Glomerular visceral epithelial cell (primary cell): ENCODE data around the gene SPOUT1.

ENCODE experiments used
- DNase-seq: peaks from one replicate; pipeline ENCODE4 v3.0.0-alpha.2; 2016; ENCODE audit errors: extremely low spot score

SPOUT1 gene

DNA sequence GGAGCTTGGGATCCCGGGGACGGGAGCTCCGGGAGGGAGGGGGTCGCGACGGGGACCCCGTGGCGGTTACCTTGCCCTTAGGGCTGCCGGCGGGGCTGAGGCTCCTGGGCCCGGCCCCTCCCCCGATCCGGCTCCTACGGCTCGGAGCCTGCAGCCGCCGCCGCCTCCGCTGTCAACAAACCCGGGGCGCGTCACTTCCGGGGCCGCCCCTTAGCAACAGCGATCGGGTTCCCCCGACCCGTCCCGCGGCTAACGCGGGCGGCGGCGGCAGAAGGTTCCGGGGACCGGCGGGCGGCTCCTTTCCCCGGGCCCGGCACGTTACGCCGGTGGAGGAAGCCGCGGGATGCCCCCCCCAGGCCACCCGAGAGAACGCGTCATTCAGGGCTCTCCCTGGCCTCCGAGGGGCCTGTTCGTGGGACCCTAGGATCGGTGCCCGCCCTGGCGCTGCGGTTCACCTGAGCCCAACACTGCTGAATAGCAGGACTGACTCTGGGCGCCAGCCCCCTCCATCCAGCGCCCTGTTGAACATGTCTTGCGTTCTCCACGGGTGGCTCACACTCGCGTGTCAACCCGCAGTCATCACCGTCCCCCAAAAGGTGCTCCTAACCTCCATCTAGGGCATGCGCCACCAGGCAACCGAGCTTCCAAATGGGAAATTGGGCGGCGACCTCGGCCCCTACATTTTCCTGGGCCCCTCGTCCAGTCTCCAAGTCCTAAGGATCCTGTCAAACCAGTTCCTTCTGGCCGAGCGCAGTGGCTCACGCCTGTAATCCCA lies 57.7 kb downstream of the SPOUT1 start, which contains the start of gene ZER1:
ZER1 (minus strand) TSS at position 183 of the 775 bp plus-strand sequence. CDS start 16,362 bp downstream, outside the sequence.
- peak; percentile 88 for DNase-seq

DNA sequence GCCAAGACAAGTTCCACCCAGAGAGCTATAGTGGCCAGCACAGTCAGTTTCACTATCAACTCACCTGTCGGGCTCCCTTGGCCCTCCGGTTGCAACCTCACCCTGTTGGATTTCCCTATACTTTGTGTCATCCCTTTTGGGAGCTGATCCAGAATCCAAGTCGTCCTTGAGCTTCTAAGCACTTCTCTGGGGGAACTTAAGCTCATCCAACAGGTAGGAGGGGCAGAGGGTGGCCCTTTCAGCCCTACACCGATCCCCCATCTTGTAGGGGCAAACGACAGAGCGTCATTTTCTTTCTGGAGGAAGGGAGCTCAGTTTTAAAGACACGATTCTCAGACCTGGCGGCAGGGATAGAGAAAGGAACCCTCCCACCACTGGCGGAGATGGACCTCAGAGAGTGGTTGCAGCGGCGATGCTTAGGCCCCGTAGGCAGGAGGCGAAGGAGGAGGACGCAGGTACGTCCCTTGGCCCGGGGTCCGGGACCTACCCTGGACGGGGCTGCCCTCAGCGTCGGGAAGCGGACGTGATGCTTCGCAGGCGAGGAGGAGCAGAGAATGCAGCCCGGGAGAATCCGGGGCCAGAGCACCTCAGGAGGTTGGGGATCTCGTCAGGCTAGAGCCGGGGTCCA lies 58.4 kb downstream of the SPOUT1 start:
- DNase-seq: peak; percentile 32

DNA sequence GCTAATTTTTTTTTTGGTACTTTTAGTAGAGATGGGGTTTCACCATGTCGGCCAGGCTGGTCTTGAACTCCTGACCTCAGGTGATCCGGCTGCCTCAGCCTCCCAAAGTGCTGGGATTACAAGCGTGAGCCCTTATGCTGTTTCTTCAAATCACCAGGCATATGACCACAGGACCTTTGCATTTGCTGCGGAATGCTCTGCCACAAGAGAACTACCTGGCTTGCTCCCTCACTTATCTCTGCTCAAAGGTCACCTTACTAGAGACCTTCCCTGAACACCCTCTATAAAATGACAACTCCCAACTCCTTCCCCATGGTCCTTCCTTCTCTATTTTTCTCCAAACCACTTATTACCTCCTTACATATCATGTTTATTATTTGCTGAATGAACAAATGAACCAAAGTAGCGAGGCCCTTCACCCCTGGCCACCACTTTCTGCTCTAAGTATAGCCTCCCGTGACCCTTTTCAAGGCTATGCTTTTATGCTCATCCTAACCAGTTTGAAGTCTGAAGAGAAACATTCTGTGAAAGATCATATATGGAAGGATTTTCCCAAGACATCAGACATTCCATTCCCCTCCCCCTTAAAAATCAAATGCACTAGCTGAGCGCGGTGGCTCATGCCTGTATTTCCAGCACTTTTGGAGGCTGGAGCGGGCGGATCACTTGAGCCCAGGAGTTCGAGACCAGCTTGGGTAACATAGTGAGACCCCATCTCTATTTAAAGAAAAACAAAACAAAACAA lies 59.1 kb downstream of the SPOUT1 start:
- DNase-seq: no peak
